Keratinocyte (primary cell): ENCODE measurements around the gene FAIM2. TPM values are rescaled to one million over a fixed set of nuclear protein-coding genes. Genes with fewer than 3 reads are reported as not detected.

Experiments used
- DNase-seq: peaks from one replicate; pipeline ENCODE4 v3.0.0-alpha.2; 2011; ENCODE audit warnings: low read depth, missing footprints, low spot score
- FAIRE-seq: peaks from 2 replicates; lab custom pipeline; 2011; peaks lifted over from hg19 to GRCh38; lab: Jason Lieb, UNC
- H2AFZ ChIP-seq: 2 replicates; pipeline ENCODE4 v1.6.0; 2012; ENCODE audit warnings: low read length, control low read depth, inconsistent platforms; ENCODE audit not compliant: control insufficient read depth
- H3K27ac ChIP-seq: 2 replicates; pipeline ENCODE4 v1.5.1; 2011; ENCODE audit warnings: low read length; ENCODE audit not compliant: control insufficient read depth, insufficient read depth
- H3K27me3 ChIP-seq: 3 replicates; pipeline ENCODE4 v1.6.0; 2011; ENCODE audit warnings: low read length; ENCODE audit not compliant: control insufficient read depth, insufficient read depth; ENCODE audit errors: extremely low read depth
- H3K36me3 ChIP-seq, 2 experiments: 2 replicates in 1 of 2; 3 replicates in 1 of 2; pipeline ENCODE4 v1.5.1; 2011; ENCODE audit warnings: low read length in 2 of 2, mild to moderate bottlenecking in 1 of 2; ENCODE audit not compliant: control insufficient read depth in 2 of 2, insufficient read depth in 2 of 2; ENCODE audit errors: extremely low read depth in 1 of 2
- H3K4me1 ChIP-seq: 3 replicates; pipeline ENCODE4 v1.5.1; 2011; ENCODE audit warnings: low read length; ENCODE audit not compliant: control insufficient read depth, insufficient read depth; ENCODE audit errors: extremely low read depth
- H3K4me2 ChIP-seq: 3 replicates; pipeline ENCODE4 v1.6.0; 2011; ENCODE audit warnings: low read depth, low read length; ENCODE audit not compliant: control insufficient read depth, insufficient read depth; ENCODE audit errors: extremely low read depth
- H3K4me3 ChIP-seq, 3 experiments: fragments of 200-600 bp in 1 of 3; sonication (generic) in 1 of 3; 2 replicates in 2 of 3; 3 replicates in 1 of 3; pipeline ENCODE4 v1.5.1; 2011 to 2016; ENCODE audit warnings: low read length in 3 of 3, mild to moderate bottlenecking in 3 of 3, control low read depth in 2 of 3, inconsistent platforms in 1 of 3, low read depth in 1 of 3, mixed read lengths in 1 of 3, mixed run types in 1 of 3, moderate library complexity in 1 of 3; ENCODE audit not compliant: control insufficient read depth in 2 of 3, insufficient read depth in 2 of 3; ENCODE audit errors: extremely low read depth in 1 of 3
- H3K79me2 ChIP-seq: 2 replicates; pipeline ENCODE4 v1.6.0; 2012; ENCODE audit warnings: low read length; ENCODE audit not compliant: control insufficient read depth, insufficient read depth
- H3K9ac ChIP-seq: 3 replicates; pipeline ENCODE4 v1.6.0; 2011; ENCODE audit warnings: low read length; ENCODE audit not compliant: control insufficient read depth, insufficient read depth; ENCODE audit errors: extremely low read depth
- H3K9me1 ChIP-seq: 3 replicates; pipeline ENCODE4 v1.6.0; 2011; ENCODE audit warnings: low read length; ENCODE audit not compliant: control insufficient read depth, insufficient read depth; ENCODE audit errors: extremely low read depth
- H3K9me3 ChIP-seq: 2 replicates; pipeline ENCODE4 v1.5.1; 2012; ENCODE audit warnings: low read depth, low read length; ENCODE audit not compliant: control insufficient read depth
- H4K20me1 ChIP-seq: 3 replicates; pipeline ENCODE4 v1.6.0; 2011; ENCODE audit warnings: low read length; ENCODE audit not compliant: control insufficient read depth, insufficient read depth; ENCODE audit errors: extremely low read depth
- EZH2 ChIP-seq: IDR thresholded peaks from one replicate; pipeline ENCODE4 v1.6.1; 2012; ENCODE audit warnings: inconsistent platforms, mild to moderate bottlenecking, low read length, moderate library complexity
- dilution Hi-C: fragments of 300-500 bp; cut with MboI; formaldehyde crosslinking; loops from one replicate; pipeline ENCODE4 v1.7.0; 2020; ENCODE audit warnings: low sequenced_read_pairs; ENCODE audit not compliant: extremely low pct_ligation_motif_present
- polyA plus RNA-seq, 5 experiments: library from polyadenylated mRNA; depleted of rRNA in 3 of 5; stranded (reverse) in 3 of 5; stranded (forward) in 1 of 5; unstranded in 1 of 5; fragments of >200 nt; gene quantifications; 1 replicate in 1 of 5; 2 replicates in 3 of 5; 3 replicates in 1 of 5; pipeline versions ENCODE4 v1.2.1 to v1.2.3, GENCODE V29; 2011 to 2012; ENCODE audit warnings: missing spikeins in 2 of 5, low read depth in 1 of 5, low replicate concordance in 1 of 5
- TF ChIP-seq, protein P1 (sequence below), 3 experiments: IDR thresholded peaks in 1 of 3; conservative IDR thresholded peaks in 1 of 3; optimal IDR thresholded peaks in 1 of 3; 2 replicates in 2 of 3; 3 replicates in 1 of 3; pipeline versions ENCODE3 to v1.5.1; 2011; ENCODE audit warnings: low read length in 3 of 3, mild to moderate bottlenecking in 3 of 3, moderate library complexity in 2 of 3, control low read depth in 1 of 3, inconsistent platforms in 1 of 3; ENCODE audit not compliant: insufficient read depth in 2 of 3; ENCODE audit errors: extremely low read depth in 1 of 3

FAIM2 gene
- polyA plus RNA-seq, 1 donor (not counting 4 experiments of a cell fraction or from before 2014, with no cell fraction given), result not detected

DNA sequence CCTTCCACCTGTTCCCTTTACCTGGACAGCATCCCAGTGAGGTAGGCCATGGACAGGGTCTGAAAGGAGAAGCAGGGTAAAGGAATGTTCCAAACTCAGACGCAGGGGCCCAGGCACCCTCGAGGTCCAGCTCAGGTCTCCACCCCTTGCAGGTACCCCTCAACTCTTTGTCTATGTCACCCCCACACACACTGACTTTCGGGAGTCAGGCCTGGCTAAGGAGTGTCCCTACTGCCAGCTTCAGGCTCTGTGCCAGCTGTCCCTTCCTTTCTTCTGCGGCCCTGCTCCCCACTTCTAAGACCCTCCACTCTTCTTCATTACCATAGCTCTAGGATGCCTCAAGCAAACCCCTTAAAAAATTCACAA lies 13.6 kb downstream of the FAIM2 start:
- H3K4me1 ChIP-seq, result peaks cover 7% of the 10 kb centered on the region
- H3K79me2 ChIP-seq, result no peaks in the 10 kb centered on the region
- FAIRE-seq (no peak), DNase-seq (no peak)
- no peak overlapping the region for H3K4me3 ChIP-seq
- H2AFZ ChIP-seq, result no peak overlapping the region
- peaks cover 22% of the 10 kb centered on the region for H3K27me3 ChIP-seq
- H4K20me1 ChIP-seq, result no peaks in the 10 kb centered on the region
- no peaks in the 10 kb centered on the region for H3K9me1 ChIP-seq
- no peak overlapping the region for H3K27ac ChIP-seq
- H3K9ac ChIP-seq, result no peak overlapping the region
- no peaks in the 10 kb centered on the region for H3K36me3 ChIP-seq
- no peak overlapping the region for H3K4me2 ChIP-seq
- no peak for TF ChIP-seq EZH2
- TF ChIP-seq, protein P1, sequence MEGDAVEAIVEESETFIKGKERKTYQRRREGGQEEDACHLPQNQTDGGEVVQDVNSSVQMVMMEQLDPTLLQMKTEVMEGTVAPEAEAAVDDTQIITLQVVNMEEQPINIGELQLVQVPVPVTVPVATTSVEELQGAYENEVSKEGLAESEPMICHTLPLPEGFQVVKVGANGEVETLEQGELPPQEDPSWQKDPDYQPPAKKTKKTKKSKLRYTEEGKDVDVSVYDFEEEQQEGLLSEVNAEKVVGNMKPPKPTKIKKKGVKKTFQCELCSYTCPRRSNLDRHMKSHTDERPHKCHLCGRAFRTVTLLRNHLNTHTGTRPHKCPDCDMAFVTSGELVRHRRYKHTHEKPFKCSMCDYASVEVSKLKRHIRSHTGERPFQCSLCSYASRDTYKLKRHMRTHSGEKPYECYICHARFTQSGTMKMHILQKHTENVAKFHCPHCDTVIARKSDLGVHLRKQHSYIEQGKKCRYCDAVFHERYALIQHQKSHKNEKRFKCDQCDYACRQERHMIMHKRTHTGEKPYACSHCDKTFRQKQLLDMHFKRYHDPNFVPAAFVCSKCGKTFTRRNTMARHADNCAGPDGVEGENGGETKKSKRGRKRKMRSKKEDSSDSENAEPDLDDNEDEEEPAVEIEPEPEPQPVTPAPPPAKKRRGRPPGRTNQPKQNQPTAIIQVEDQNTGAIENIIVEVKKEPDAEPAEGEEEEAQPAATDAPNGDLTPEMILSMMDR (optimal IDR thresholded peaks at IDR 0.05 in 1 of 3, IDR thresholded peaks at IDR 0.05 in 1 of 3, conservative IDR thresholded peaks at IDR 0.05 in 1 of 3; ENCODE audit: extremely low read depth in 1 of 3, insufficient read depth in 2 of 3, low read length in 3 of 3), result no peak
- dilution Hi-C loops, result no loop called here
- H3K9me3 ChIP-seq, result no peaks in the 10 kb centered on the region

DNA sequence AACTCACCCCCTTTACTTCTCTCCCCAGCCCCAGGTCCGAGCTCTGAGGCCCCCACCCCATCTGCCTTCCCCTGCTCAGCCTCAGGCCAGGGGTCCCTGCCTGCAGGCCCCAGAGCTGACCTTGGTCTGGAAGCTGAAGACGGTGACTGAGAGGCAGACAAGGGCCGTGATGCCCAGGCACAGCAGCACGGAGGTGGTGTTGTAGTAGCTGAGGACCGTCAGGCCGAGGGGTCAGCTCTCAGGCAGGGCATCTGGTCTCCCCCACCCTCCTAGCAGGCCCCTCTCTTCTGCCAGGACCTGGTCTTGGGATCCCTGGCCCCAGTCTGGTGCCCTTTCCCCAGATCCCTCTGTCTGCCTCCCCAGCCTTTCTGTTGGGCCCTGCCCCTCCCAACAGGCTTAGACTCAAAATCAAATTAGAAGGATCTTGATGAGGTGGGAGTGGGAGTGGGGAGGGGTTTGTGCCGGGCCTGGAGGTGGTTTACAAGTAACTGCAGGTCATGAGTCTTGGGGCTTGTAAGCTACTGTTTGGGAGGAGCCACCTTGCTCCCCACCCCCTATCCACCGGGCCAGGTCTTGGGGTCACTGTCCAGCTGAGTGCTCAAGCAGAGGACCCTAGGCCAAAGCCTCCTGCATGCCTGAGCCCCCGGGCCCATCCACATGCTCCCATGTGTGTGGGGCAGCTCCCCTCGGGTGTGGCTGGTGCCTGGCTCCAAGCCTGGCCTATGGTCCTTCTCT lies 14.2 kb downstream of the FAIM2 start:
- DNase-seq, result no peak
- Histone ChIP-seq H3K9ac (no peak overlapping the region), H4K20me1 (no peaks in the 10 kb centered on the region), H3K9me3 (no peaks in the 10 kb centered on the region), H3K36me3 (no peaks in the 10 kb centered on the region), H3K9me1 (no peaks in the 10 kb centered on the region), H2AFZ (no peak overlapping the region), H3K4me2 (no peak overlapping the region), H3K79me2 (no peaks in the 10 kb centered on the region), H3K27ac (no peak overlapping the region), H3K4me3 (no peak overlapping the region), H3K4me1 (peaks cover 5% of the 10 kb centered on the region), H3K27me3 (peaks cover 22% of the 10 kb centered on the region)
- no peak for FAIRE-seq
- dilution Hi-C loops, result no loop called here
- no peak for TF ChIP-seq EZH2
